HG03108 (cell line): Measurements from ENCODE around the gene SESN1.

Source experiments
- ATAC-seq: cut with Tn5 transposase; IDR thresholded peaks from one replicate; pipeline ENCODE4 v1.9.1; 2021; ENCODE audit warnings: moderate library complexity; ENCODE audit not compliant: unreplicated experiment

SESN1 gene

DNA sequence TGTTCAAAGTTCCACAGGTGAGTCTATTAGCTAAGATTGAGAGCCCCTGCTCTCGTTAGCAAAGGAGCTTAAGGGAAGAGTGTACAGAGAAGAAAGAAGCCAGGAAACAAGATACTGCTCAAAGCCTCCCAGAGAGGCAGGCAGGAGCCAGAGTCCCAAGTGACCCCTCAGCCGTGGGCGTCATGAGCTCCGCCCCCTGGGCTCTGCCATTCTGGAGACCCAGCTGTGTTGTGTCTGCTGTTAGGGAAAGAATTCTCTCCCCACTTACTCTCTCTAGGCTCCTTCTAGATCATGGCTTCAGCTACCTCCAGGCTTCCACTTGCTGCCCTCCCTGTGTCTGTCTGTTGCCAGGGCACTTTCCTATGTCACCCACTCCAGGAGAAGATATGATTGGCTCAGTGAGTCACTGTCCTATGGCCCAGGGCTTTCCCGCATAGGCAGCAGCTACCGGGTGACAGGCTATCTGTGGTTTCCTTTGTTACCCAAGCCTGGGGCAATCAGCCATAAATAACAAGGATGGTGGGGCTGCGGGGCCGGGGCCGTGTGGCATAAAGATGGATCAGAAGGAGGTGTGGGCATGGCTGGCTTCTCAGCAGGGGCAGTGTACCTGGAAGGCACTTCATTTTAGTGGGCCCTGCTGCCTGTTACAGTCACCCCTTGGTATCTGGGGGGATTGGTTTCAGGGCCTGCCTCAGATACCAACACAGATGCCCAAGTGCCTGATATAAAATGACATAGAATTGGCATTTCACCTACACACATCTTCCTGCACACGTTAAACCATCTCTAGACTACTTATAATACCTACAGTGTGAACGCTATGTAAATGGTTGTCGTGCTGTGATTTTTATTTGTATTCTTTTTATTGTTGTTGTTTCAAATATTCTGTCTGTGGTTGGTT is 127.5 kb downstream of the SESN1 start:
- ATAC-seq = no peak

DNA sequence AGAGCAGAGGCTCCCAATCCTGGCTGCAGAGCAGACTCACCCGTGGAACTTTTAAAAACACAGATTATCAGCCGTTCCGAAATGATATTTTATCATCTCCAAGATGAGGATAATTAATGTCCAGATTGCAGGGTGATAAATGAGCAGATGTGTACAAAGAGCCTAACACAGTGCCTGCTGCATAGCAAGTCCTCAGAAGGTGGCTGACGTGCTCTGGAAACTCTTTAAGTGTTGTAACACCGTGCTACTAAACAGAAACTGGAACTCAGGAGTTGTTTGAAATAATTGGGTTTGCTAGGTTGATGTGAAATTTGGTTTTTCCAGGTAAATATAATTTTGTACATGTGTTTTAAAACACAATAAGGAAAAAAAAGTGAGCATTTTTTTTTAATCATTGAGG is 128.4 kb downstream of the SESN1 start:
- no peak for ATAC-seq

DNA sequence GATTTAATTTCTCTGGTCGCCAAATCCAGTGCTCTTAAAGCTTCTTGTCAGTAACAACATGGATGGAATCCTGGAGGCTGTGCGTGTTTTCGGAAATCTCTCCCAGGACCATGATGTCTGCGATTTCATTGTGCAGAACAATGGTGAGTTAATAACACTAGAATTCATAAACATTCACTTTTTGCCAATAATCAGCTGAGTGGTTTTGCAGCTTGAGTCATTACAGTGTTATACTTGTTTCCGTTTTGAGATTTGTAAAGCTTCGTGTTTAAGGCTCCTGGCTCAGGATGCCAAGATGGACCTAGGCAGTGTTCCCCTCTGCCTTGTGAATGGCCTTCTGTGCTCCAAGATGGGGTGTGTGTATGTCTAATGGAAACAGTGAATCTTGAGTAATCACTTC is 132.7 kb downstream of the SESN1 start:
- no peak for ATAC-seq

DNA sequence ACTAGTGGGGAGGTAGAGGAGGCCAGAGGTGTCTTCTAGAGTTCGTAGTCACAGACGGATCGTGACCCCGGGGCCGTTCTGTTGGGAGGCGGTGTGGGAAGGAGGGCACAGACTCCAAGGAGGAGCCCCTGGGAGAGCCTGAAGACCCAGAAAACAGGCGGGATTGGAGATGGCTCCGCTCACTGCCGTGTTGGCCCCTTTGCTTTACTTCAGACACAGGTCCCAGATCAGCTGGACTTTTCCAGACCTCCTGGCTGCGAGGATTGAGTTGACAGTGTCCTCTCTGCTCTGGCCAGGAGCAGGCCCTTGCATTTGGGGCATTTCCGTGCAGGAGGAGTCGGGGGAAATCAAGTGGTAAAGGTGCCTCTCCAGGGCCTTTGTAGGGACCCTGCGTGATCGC is 133.6 kb downstream of the SESN1 start:
- no peak for ATAC-seq

DNA sequence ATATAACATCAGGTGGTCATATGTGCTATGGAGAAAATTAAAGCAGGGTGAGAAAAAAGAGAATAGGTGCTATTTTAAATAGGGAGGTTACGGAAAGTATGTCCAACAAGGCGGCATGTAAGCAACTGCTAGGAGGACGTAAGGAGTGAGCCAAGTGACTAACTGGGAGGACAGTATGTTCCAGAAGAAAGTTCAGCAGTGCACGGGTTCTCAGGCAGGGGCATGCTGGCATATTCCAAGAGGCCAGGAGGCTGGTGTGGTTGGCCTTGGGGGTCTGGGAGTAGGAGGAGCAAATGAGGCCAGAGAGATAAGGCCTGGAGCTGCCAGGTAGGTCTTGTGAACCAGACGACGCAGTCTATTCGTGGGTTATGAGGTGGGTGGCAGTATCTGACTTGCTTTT is 134.0 kb downstream of the SESN1 start:
- no peak for ATAC-seq

DNA sequence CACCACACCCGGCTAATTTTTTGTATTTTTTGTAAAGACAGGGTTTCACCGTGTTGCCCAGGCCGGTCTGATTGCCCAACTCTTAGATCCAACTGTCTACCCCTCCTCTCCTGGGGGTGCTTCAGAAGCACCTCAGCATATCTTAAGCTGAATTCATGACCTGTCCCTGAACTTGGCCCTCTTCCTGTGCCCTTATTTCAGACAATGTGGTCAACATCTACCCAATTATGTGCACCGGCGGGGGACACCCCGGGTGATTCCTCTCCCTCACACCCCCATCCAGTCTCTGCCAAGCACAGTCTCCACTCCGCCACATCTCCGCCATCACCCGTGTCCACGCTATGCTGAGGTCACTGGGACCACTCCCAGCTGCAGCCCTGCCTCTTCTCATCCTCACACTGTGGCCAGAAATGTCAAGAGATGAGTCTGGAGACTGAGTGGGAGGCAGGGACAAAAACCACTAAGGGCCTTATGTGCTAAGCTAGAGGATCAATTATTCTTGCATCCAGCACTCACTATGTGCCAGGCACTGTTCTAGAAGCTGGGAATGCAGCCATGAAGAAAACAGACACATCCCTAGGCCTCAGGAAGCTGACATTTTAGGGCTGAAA is 134.6 kb downstream of the SESN1 start:
- ATAC-seq = no peak

DNA sequence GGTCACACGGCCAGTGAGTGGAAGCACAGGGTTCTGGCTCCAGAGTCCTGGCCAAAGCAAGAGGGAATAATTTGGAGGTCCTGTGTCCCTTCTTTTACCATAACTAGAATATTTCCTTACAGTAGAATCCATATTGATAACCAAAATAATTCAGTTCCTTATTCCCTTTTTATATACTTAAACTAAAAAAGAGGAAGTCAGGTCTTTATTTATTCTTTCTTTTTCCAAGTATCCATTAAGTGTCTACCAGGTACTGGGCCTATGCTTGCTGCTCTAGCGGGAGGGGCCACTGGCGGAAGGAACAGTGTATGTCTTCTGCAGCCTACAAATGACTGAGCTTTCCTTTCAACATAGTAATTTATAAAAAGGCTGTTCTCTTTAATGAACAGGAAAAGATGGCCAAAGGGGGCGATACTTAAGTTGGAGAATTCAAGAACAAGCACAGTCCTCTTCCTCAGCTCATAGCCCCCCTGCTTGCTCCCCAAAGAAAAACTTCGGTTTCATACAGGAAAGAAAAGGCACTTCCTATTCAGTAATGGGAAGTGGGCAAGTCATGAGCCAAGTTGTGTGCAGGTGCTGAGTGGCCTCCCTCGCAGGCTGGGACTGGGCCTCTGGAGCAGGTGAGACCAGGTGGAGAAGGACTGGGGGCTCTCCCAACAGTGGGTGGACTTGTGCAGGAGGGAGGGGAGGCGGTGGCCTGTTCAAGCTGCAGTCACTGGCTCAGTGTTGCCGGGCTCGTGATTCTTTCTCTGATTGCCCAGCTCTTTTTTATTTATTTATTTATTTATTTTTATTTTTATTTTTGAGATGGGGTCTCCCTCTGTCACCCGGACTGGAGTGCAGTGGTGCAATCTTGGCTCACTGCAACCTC is 135.5 kb downstream of the SESN1 start:
- ATAC-seq = no peak

DNA sequence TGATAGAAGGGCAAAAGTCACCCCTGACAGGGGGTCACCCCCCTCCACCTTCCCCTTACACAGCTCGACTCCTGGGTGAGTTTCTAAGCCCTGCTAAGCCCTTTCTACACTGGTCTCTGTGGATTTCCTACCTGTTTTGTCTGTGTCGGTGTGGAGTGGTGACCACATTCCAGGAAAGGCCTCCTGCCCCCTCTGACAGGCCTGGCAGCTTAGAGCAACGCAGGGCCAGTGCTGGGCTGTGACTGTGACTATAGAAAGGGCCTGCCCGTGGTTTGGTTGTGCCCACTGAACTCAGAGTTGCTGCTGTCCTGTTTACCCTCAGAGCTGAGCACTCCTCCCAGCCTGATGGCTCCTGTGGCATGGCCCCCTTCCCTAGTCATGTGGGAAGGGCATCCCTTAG is 137.4 kb downstream of the SESN1 start:
- no peak for ATAC-seq

DNA sequence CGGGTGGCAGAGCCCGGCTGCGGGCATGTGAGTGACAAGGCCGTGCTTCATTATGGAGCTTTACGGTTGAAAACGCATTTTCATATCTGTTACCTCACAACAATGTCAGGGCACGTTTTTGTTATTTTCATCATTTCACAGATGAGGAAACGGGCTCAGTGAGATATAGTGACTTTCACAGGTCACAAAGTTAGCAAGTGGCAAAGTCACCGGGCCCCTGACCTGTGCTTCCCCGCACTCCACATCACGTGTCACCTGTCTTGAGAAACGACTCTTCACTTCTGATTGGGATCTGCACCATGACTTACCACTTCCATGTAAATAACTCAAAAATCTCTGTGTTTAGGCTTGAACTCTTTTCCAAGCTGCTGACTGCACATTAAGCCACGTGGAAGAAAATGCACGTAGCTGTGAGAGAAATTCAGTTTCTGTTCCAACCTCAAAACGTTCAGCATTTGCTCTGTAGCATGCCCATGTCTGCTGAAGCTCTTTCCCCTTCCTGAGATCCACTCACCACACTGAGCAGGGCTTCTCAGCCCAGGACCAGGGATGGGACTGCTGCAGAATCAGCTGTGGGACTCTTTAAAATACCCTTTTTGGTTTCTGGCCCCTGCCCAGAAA is 139.2 kb downstream of the SESN1 start:
- ATAC-seq = no peak

DNA sequence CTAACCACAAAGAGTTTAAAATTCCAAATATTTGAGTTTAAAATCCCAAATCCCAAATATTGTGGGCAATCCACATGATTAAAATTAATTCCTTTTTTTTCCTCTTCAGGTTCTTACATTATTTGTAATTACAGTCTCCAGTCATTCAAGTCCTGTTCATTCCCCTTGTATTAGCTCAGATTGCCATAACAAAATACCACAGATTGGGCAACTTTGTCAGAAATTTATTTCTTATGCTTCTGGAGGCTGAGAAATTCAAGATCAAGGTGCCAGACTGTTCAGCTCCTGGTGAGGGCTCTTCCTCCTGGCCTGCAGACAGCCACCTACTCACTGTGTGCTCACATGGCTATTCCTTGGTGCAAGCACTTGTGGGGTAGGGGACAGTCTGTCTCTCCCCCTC is 141.0 kb downstream of the SESN1 start:
- ATAC-seq = no peak

DNA sequence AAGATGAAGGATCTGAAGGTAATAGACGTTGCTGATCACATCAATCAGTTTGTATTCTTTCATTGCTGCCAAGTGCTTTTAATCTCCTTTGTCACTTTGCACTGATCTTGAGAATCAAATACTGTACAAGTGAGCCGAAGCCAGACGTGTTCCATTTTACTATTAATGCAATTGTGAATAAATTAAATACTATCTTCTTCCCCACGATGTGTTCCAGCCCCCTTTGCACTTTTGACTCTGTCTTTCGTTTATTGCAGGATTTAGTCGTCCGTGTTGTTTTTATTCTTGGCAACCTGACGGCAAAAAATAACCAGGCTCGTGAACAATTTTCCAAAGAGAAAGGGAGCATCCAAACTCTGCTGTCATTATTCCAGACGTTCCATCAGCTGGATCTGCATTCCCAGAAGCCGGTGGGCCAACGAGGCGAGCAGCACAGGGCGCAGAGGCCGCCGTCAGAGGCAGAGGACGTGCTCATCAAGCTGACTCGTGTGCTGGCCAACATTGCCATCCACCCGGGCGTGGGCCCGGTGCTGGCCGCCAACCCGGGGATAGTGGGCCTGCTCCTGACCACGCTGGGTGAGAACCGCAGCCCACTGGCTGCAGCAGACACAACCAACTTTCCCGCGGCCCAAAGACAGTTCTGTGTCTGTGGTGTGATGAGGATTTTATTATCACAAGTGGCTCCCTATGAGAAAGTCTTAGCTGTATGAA is 141.7 kb downstream of the SESN1 start:
- ATAC-seq = no peak

DNA sequence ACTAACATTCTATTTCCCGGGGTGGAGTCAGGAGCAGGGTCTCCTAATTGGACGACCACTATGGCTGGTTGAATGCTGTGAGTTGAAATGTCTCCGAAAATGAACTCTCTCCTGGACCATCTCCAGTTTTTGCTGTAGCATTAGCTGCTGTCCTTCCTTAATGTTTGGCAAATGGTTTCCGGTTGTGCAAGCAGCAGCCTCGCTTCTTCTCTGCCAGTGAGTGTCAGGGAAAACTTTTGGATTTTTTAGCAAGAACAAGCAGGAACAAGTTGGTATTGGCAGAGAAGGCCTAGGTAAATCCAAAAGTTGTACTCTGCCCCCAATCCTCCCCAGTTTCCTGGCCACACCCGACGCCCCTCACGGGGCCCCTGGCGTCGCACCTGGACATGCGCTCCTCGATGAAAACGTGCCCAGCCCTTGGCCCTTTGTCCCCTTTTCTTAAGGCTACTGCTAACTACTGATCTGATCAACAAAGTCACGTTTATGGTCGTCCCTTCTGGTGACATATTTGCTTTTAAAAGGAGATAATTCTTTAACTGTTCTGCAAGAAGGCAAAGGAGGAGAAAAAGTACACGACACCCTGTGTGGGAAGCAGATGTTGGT is 143.2 kb downstream of the SESN1 start:
- ATAC-seq = no peak

DNA sequence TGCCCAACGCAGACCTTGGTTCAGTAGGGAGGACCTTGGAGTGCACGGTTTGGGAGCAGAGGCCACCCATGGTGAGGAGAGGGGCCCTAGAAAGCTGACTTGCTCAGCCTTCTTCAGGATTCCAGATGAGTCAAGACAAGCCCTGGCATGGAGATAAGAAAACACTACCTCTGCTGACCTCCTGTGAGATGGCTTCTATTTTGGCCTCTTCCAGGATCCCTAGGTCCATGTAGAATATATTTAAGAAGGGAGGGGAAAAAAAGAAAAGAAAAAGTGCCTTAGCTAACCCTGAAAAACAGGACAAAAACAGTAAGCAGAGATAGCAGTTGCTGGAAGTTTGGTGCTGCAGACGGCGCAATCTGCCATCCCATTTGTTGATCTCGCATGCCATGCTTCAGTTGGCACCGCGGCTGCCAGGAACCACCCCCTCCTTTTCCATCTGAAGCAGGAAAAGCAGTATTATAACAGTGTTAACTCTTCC is 146.4 kb downstream of the SESN1 start:
- no peak for ATAC-seq

DNA sequence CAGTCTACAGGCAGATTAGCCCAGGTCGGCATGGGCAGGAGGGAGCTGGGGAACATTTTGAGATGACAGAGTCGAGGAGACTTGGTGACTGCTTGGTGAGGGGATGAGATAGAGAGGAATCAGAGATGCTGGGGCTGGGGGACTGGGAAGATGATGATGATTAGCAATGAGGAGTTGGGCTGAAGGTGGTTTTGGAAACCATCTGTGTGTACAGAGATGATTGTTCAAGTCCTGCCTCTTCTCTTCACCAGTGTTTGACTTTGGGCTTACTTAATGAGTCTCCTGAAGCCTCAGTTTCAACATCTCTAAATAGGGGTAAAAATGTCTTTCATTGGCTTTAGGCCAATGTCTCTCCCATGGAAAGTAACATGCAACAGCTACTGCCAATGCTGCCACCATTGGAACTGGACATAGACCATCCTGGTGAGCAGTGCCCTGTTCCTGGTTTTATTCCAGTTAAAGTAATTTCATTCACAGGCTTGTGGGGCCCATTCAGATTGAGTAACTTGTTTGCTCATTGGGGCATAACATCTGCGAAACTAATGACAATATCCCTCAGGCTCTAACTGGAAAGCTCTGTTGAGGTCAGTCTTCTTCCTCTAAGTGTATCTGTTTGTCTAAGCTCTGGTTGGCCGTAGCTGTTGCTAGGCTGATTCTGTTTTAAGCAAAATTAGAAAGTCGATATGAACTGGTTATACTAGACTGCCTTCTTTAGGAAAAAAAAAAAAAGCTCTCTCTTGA is 147.4 kb downstream of the SESN1 start:
- ATAC-seq = no peak

DNA sequence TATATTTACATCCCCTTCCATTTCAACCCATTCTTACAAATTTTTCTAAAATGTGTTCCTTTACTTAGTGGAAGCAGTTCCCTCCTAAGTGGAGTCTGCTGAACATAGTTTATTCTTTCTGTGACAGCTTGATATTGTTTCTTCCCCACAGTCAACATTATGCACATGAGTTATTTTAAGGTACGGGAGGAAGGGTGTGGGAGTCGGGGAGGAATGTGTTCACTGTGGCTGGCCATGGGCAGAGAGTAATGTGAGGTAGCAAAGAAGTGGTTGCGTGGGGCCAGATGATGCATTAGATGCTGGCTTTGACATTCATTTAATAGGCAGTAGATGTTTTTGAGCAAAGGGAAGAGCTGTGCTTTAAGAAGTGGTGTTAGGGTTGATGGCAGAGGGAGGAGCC is 148.0 kb downstream of the SESN1 start:
- ATAC-seq = no peak

DNA sequence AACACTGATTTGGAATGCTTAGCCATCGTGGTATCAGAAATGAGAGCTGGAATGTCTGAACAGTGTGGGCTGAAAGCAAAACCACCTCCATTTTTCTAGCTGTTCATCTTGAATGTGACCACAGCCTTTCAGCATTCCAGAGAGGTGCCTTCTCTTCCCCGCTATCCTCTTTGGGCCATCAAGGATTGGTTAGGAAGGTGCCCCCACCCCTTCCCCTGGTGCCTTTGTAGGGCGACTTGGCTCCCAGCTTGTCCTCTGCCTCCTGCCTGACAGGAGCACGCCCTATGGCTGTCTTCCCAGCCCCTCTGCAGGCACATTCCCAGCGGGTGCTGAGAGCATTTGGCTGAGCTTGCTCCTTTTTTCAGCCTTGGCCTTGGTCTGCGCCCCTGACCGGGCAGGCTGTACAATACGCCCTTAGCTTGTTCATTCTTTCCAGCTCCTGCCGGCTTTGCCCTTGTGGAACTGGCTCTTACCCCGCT is 148.9 kb downstream of the SESN1 start:
- ATAC-seq = no peak

DNA sequence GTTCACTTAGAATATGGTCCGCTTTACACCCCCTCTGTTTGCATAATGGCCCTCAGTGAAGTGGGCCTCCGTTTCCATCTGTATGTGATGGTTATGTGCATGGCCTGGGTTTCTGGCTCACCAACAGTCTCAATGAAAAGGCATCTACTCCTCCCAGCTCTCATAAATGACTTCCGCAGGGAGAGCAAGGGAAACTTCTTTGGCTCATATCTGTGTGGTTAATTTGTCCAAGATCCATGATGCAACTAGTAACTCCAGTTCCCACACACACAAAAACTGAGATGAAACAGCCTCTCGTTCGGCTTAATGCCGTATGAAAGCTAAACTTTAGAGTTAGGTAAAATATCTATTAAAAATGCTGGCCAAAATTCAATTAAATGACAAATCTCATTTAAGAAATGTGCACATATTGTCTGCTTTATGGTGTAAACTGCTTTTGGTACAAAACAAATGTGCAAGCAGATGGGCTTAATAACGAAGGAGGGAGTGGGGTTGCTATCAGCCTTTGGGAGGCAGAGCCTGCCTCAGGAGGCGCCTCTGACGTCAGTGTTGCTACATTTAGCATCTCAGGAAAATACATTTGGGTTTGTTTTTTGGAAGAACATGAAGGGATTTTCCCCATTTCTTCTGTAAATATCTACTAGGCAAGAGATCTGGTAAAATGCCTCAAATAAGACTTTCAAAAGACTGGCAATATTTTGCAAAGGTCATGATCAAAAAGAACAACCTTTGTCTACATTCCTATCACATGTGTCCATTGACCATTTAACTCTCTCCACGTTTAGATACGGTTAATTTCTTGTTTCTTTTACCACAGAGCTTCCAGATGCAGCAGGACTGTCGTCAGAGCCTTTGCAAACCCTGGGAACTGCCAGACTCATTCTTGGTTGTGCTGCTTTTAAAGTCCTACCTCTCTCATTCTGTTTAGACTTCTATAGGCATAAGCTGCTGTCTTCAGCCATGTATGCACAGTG is 149.7 kb downstream of the SESN1 start:
- ATAC-seq = no peak

DNA sequence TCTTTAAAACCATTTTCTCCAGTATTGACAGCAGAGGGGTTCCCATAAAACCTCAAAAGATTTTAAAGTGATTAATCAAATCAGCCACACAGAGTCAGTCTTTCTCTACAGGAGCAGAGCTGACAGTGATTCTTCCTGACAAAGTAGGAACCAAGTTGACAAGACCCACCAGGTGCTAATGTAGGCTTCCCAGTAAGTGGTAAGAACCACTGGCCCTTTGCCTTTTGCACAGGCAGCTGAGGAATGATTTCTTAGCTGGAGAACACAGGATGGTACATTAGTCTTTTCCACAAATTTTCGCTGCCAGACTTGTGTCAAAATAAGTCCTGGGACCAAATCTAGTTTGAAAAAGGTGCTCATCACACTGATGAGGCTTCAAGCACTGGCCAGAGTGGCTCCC is 150.6 kb downstream of the SESN1 start:
- no peak for ATAC-seq
